GM21717 (cell line): ENCODE measurements around the gene STAB2.

ENCODE experiments used
- ATAC-seq: cut with Tn5 transposase; IDR thresholded peaks from one replicate; pipeline ENCODE4 v1.9.1; 2021; ENCODE audit warnings: mild to moderate bottlenecking, moderate library complexity; ENCODE audit not compliant: unreplicated experiment

Gene STAB2

DNA sequence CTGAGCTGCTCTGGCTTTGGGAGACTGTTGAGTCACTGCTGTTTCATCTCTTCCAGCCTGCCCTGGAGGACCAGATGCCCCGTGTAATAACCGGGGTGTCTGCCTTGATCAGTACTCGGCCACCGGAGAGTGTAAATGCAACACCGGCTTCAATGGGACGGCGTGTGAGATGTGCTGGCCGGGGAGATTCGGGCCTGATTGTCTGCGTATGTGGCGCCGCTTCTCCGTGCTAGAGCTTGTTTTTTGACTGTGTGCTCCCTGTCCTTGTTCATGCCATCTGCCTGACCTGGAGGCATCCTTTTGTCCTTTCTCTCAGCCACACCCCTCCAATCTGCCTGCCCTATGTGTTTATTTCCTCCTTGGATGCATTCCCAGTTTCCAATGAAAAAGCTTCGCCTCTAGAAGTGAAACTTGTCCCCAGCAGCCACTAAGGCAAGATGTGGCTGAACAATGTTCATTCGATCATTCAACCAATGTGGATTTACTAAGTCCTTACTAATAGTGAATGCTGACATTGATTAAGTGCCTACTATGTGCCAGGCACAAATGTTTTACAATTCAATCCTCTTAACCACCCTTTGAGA is 155.4 kb downstream of the STAB2 start:
- no peak for ATAC-seq

DNA sequence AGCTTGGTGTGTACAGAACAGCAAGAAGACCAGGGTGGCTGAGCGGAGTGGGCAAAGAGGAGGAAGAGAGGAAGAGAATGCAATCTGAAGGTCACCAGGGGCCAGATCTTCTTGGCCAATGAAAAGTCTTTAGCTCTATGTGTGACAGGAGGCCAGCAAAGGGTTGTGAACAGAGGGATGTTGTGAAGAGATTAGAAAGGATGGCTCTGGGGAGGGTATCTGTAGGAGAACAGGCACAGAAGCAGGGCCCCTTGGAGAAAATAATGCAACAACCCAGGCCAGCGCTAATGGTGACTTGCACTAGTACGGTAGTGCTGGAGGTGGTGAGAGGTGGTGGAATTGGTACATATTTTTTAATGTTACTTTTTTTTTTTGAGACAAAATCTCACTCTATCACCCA is 156.7 kb downstream of the STAB2 start:
- no peak for ATAC-seq

DNA sequence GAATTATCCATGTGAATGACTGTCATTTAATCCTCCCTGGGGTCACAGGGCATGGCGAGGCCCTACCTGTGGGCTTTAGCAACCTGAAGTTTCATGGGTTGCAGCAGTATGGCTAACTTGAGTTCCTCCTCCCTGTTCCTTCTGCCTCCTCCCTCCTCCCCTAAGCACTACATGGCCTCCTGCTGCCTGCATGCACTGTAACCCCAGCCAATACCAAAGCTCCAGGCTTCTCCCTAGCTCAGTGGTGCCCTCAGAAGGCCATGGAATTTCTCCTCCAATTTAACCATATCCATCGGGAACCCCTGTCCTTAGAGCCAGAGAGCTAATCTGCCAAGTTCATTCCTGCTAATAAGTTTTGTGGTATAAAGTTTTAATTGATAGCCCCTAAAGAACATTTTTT is 158.9 kb downstream of the STAB2 start:
- no peak for ATAC-seq

DNA sequence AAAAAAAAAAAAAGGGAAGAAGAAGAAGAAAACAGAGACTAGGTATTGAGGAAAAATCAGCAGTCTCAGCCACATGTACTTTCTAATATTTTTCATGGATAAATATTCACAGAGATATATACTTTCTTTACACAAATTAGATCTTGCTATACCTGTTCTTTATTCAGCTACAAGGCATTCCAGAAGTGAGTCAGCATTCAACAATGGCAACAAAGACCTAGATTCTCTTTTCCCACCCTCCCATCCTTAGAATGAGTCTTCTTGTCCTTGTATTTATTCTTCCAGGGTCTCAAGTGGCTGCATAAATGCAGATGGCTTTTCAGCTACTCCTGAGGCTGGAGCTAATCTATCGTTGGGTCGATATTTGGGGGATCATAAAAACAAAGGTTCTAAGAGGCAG is 160.9 kb downstream of the STAB2 start:
- ATAC-seq = no peak

DNA sequence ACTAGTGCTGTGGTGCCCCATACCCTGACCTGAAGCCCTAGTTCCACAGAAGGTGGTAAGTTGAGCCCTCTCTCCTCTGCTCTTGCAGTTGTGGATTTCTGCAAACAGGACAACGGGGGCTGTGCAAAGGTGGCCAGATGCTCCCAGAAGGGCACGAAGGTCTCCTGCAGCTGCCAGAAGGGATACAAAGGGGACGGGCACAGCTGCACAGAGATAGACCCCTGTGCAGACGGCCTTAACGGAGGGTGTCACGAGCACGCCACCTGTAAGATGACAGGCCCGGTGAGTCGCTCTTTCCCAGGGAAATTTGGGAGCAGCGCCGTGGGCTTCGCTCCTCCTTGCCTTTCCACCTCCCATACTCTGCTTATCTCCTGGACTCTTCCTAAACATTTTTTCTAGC is 161.8 kb downstream of the STAB2 start:
- ATAC-seq = no peak

DNA sequence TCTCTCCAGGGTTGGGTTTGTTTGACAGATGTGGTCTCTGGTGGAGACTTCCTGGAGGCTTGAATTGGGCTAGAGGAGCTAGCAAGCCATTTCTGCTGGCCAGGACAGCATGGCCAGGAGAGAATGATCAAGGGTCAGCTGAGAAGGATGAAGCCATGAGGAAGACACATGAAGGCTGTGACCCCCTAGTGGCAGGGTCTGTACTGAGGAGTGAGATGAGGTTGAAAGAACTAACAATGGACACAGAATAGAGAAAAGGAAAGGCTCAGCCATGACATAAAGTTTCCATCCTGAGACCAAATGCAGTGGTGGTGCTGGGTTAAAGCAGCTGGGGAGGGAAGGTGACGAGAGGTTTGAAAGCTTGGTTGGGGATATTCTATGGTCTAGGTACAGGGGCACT is 164.1 kb downstream of the STAB2 start:
- ATAC-seq = no peak

DNA sequence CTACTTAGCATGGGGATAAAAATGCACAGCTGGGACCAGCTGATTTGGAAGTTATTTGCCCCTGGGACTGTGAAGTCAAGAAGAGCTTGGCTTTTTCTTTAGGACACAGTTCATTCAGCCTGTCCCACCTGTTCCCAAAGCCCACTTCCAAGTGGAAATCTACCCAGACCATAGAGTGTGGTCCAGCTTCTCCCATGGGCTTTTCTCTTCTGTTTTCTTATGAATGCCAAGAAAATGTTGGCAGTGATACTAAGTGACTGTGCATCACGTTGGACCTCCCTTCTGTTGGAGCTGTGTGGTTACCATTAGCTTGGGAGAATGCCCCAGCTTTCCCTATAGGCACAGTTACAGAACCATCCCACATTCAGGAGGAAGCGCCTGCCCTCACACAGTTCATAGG is 164.5 kb downstream of the STAB2 start:
- no peak for ATAC-seq

DNA sequence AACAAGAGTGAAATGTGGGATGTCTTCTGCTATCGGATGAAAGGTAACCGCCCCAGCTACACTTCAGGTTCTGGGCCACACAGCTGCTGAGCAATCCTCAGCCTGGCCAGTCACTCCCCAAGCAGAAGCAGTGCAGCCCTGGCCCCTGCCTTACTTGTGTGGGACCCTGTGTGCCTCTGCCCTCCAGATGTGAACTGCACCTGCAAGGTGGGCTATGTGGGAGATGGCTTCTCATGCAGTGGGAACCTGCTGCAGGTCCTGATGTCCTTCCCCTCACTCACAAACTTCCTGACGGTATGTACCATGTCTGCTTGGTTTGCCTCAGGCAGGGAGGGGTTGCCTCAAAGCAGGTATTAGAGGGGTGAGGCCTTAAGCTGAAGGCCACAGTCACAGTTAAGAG is 168.4 kb downstream of the STAB2 start:
- no peak for ATAC-seq

DNA sequence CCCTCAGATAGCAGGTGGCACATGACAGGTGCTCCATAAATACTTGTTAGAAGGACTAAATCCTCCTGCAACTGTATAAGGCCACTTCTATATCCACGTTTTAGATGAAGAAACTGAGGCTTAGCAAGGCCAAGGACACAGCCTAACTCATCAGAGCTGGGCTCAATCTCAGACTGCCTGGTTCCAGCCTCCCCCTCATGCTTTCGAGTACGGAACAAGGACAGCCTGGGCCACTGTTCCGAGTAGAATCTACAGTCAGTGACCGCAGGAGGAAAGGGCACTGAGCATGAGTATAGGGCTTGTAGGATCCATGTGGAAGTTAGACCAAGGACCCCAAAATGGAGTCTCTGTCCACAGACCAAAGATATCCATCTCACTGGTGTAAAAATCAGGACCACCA is 169.4 kb downstream of the STAB2 start:
- ATAC-seq = no peak

DNA sequence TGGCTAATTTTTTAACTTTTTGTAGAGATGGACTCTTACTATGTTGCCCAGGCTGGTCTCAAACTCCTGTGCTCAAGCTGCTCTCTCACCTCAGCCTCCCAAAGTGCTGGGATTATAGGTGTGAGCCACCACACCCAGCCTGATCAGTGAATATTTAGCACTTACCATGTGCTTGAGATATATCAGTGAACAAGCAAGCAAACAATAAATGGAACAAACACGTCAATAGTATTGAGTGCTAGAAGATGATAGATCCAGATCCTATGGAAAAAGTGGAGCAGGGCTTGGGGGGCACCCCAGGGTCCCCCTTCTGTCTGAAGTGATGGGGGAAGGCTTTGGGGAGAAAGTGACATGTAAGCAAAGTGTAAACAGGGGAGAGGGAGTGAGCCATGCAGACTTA is 170.2 kb downstream of the STAB2 start:
- ATAC-seq = no peak

DNA sequence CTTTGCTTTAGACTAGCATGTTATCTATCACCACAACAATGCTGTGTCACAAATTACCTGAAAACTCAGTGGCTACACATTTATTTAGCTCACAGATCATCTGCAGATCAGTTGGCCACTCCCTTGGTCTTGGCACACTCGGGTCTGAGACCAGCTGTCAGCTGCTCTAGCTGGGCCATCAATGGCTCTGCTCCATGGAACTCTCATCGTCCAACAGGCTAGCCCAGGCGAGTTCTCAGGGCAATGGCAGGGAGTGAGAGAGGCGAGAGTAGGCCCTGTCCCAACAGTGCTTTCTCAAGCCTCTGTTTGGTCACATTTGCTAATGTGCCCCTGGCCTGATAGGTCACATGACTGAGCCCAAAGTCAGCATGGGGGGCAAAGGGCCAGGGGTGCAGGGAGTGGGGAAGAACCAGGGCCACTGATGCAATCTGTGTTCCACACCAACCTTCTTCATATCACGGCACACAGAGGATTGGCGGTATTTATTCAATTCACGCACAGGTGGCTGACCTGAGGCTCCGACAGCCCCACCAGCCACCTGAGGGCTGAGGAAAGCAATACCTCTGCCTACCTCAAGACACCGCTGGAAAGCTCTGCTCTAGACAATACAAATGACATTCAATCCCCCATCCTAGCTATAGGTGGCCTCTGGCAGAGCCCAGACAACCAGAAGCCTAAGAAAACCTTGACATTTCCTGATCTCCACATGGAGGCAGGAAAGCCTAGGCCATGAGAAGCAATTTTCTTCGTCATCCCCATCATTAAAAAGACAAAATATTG is 171.4 kb downstream of the STAB2 start:
- ATAC-seq = no peak

DNA sequence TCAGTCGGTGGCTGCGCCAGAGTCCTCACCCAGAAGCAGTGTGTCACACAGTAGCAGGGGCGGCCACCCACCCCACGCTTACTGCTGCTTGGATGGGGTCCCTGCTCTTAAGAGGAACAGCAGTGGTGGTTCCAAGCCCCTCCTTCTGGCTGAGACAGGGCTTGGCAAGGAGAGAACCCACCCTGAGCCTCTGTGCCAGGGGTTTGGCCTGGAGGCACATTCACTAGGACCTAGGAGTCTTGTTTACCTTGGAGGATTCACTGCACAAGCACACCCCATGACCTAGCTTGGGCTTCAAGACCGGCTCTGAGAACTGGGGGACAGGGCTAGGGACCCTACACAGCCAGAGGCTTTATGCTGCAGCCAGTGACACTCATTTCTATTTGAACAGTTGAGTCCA is 175.4 kb downstream of the STAB2 start:
- no peak for ATAC-seq

DNA sequence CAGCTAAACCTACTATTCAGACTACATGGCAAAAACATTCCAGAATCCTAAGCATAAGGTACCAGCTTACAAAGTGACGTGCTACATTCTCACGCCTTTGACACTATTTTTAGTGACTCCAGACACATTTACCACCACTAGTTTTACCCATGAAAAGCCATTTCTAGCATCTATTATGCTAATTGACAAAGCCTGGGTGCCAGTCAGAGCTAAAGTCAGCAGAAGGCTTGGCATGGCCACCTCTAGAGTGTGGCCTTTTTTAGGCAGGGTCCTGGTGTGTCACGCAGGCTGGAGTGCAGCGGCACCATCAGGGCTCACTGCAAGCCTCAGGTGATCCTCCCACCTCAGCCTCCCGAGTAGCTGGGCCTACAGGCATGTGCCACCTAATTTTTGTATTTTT is 178.2 kb downstream of the STAB2 start:
- no peak for ATAC-seq

DNA sequence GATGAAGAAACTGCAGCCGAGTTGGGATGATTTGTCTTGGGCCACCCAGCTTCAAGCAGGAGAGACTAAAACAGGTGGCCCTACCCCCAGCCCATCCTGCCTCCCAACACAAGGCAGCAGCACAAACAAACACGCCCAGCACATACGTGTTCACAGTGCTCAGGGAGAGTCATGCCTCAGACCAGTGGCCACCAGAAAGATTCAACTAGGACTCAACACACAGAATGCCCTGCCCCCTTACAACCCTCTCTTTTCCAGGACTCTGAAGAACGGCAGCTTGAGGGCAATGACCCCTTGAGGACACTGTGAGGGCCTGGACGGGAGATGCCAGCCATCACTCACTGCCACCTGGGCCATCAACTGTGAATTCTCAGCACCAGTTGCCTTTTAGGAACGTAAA is 179.0 kb downstream of the STAB2 start:
- ATAC-seq = no peak

DNA sequence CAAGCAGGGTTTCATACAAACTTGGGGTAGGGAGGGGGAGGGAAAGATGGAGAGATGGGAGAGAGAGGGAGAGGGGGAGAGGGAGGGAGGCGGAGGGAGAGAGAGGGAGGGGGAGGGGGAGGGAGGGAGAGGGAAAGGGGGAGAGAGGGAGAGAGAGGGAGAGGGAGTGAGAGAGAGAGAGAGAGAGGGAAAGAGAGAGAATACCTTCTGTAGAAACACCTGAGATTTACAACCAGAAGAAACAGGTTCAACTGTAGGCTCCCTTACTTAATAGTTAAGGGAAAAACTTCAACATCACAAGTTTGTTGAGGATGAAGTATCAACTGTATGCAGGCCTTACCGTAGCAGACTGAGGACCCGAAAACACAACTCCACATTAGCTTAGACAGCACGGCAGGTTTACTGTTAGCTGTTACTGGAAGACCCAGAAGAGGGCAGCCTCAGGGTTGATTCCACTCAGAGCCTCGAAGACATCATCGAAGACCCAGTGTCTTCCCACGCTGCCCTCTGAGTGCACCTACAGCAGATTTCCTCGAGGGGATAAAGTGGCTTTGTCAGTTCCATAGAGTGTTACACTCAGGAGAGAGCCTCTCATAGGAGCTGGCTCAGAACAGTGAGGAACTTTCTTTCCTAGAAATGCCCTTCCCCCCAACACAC is 181.5 kb downstream of the STAB2 start:
- no peak for ATAC-seq

DNA sequence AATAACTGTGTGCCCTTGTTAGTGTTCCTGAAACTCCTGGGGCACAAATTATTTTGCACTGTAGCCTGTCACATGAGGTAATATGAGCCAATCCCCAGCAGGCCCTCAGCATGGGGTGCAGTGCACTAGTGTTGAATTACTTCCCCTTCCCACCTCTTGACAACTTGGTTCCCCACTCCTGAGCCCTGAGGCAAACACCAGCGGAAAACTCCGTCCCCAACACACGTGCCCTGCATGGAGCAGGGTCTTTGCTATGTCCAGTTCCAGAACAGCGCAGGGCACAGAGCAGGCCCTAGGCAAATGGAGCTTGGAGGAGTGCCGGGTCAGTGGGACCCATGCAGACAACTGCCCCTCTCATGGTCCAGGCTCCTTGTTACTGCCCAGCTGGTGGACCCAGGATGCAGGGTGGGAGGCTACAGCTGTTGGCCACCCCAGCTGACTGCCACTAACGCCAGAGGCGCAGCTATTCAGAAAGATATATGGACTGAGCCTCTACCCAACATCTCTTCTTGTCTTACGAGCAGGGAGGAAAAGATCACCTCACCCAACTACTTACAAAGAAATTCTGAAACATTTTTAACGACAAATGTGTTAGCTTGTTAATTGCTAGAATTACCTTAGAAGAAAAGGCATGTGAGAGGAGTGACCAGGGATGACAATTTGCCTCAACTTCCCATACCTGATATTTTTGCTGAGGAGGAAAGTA is 182.3 kb downstream of the STAB2 start:
- no peak for ATAC-seq

DNA sequence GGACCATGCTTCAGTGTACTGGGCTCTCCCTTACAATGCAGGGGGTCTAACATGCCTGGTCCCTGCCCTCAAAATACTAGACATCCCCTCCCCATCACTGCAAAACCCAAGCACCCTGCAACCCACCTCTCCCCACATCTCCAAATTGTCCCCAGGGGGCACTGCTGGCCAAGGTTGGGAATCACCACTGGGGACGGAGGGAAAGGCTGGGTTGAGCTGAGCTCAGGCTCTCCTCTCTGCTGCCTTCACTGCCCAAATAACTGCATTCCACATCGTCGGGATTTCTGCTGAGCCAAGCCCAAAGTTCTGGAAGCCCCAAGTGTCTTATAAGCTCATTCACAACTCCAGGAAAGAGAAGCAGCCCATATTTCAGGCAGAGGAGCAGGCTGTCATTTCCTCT is 184.4 kb downstream of the STAB2 start:
- ATAC-seq = no peak

DNA sequence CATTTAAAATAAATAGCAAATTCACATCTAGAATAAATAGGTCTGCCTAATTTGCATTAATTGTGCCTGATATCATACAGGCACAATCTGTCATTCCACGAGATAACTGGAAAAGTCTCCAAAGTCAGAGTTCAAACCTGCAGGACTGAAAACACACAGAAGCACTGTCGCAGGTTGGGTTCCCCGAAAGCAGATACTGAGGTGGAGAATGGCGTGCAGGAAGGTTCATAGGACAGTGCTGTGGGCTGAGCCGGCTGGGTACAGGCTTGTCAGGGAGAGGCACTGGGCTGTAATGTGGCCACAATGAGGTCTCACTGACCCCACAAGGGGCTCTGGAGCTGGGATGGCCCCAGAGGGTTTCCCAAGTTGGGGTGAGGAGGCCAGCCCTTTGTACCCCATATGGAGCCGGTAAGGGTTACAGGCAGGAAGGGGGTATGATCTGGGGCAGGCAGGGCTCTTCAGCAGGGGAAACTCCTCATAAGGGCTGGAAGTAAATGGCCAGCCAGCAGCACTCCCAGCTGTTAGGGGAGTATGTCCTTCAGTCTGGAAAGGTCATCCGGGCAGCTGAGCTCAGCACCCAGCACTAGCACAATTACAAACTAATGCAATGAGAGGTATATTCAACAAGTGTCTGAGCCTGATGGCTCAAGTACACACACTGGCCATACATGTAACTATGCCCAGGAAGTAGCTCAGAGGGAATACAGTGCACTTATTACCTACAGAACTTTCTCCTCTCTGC is 185.5 kb downstream of the STAB2 start:
- no peak for ATAC-seq

DNA sequence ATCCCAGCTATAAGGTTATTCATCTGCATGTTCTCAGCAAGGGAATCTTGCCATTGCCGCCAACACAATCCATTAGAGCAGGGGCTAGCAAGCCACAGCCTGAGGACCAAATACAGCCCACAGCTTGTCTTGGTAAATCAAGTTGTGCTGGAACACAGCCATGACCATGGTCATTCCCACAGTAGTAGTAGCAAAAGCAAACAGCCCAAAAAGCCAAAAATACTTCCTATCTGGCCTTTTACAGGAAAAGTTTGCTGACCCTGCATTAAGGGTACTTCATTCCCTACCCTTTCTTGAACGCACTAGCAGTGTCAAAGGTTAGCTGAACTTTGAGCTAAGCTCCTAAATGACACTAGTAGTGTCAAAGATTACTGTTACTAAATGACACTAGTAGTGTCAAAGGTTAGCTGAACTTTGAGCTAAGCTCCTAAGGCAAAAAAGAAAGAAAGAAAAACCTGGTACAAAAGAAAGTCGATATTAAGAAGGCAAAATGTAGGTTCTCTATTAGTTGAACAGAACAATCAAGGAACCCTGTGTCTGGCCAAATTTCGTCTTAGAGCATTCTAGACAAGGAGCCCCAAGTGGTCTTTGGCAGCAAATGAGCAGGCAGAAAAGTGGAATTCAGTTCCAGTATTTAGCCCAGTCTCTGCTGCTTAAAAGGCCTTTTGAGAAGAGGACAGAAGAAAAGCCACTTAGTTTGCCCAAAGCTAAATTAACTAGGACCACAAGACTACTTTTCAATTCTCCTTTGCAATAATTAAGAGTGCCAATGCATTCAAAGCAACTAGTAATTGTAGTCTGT is 186.2 kb downstream of the STAB2 start:
- ATAC-seq = no peak

DNA sequence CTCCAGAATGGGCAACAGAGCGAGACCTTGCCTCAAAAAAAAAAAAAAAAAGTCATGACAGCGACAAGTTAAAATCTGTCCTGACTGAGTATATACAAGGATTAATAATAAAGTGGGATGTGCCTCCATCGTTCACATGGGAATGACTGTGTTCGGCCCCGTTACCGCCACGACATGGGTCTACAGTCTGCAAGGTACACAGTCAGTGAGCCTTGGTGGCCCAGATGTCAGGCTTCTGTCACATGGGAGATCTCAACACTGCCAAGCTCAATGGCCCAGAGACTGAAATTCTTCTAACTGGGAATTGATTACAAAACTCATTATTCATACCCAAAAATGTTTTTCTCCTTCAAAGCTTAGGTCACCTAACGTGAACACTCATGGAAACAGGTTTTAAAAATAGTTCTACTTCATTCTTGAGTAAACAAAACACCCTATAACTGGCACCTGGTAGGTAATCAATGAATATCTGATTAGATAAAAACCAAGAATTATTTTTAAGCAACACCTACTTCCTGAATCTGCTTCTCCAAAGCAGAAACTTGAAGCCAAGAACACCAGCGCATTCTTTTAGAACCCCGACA is 188.0 kb downstream of the STAB2 start:
- no peak for ATAC-seq
